Activated T-cell treated with anti-CD3 and anti-CD28 coated beads, Interleukin-2, amount 50 U/mL, for 48 hours (primary cell): ENCODE measurements around the gene CTIF.

Experiments used
- DNase-seq, 2 experiments: peaks; one replicate each; pipeline ENCODE4 v3.0.0-alpha.2; 2020

Gene CTIF

GRCh38 chr18:48841381-48842258 is 302.8 kb downstream of the CTIF start:
- no peak for DNase-seq

GRCh38 chr18:48842259-48843061 is 303.6 kb downstream of the CTIF start:
- peak in 1 of 2 experiments; percentile 44 for DNase-seq

- no peak for DNase-seq
Measured at GRCh38 chr18:48843162-48843561, 304.3 kb downstream of the CTIF start.

GRCh38 chr18:48843596-48843995 is 304.8 kb downstream of the CTIF start:
- no peak for DNase-seq

GRCh38 chr18:48844271-48844670 is 305.4 kb downstream of the CTIF start:
- DNase-seq = no peak

- DNase-seq = no peak
Measured at GRCh38 chr18:48845174-48845573, 306.3 kb downstream of the CTIF start.

GRCh38 chr18:48846423-48846932 is 307.6 kb downstream of the CTIF start:
- DNase-seq = no peak

- DNase-seq = no peak
Measured at GRCh38 chr18:48847807-48848486, 309.1 kb downstream of the CTIF start.

- no peak for DNase-seq
Measured at GRCh38 chr18:48848641-48849143, 309.9 kb downstream of the CTIF start.

GRCh38 chr18:48850822-48851598 is 312.2 kb downstream of the CTIF start:
- DNase-seq = no peak

GRCh38 chr18:48851599-48851960 is 312.7 kb downstream of the CTIF start:
- DNase-seq = no peak

- peak in 1 of 2 experiments; percentile 39 for DNase-seq
Measured at GRCh38 chr18:48852292-48852691, 313.5 kb downstream of the CTIF start.

- no peak for DNase-seq
Measured at GRCh38 chr18:48852794-48853193, 314.0 kb downstream of the CTIF start.

- no peak for DNase-seq
Measured at GRCh38 chr18:48853588-48853987, 314.8 kb downstream of the CTIF start.

- no peak for DNase-seq
Measured at GRCh38 chr18:48854780-48855179, 315.9 kb downstream of the CTIF start.

GRCh38 chr18:48855422-48856377 is 316.9 kb downstream of the CTIF start:
- no peak for DNase-seq

- DNase-seq = no peak
Measured at GRCh38 chr18:48857023-48857694, 318.3 kb downstream of the CTIF start.

- no peak for DNase-seq
Measured at GRCh38 chr18:48858676-48859075, 319.8 kb downstream of the CTIF start.

- DNase-seq = no peak
Measured at GRCh38 chr18:48859311-48860268, 320.8 kb downstream of the CTIF start.
